LNCAP (cell line): Measurements from ENCODE around the gene CCDC3.

Source experiments
- TF ChIP-seq, protein P1 (sequence below): fragments of 450-650 bp; IDR thresholded peaks from 2 replicates; pipeline ENCODE4 v1.5.1; 2017; ENCODE audit warnings: mild to moderate bottlenecking

CCDC3 gene

DNA sequence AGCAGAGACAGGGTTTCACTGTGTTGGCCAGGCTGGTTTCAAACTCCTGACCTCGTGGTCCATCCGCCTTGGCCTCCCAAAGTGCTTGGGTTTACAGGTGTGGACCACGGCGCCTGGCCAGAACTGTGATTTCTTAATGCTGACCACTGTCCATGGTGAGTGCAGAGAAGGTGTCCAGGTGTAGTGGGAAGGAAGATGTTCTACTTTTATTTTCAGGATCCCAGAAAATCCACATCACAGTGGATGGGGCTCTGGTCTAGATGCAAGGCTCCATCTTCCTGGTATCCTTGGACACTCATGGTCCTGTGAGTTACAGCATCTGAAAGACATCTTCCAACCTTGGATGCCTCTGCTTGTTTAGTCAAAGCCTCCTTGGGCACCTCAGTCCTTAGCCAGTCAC lies 92.7 kb downstream of the CCDC3 start:
- TF ChIP-seq, protein P1, sequence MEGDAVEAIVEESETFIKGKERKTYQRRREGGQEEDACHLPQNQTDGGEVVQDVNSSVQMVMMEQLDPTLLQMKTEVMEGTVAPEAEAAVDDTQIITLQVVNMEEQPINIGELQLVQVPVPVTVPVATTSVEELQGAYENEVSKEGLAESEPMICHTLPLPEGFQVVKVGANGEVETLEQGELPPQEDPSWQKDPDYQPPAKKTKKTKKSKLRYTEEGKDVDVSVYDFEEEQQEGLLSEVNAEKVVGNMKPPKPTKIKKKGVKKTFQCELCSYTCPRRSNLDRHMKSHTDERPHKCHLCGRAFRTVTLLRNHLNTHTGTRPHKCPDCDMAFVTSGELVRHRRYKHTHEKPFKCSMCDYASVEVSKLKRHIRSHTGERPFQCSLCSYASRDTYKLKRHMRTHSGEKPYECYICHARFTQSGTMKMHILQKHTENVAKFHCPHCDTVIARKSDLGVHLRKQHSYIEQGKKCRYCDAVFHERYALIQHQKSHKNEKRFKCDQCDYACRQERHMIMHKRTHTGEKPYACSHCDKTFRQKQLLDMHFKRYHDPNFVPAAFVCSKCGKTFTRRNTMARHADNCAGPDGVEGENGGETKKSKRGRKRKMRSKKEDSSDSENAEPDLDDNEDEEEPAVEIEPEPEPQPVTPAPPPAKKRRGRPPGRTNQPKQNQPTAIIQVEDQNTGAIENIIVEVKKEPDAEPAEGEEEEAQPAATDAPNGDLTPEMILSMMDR: no peak

DNA sequence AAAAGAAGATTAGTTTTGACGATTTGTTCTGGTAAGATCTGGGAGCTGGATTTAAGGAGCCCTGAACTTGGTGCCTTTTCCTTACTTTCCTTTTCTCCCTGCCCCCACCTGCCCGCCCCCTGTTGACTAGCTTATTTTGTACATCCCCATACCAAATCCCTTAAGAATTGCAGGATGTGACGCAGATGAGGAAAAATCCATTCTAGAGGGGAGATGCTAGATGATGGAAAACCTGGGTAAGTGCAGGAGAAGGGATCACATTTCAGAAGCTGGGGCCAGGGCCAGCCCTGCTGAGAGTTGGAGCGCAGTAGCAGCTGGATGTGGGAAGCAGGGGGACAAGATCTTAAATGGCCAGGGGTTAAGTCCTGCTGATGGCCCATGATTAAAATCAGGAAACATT lies 93.9 kb downstream of the CCDC3 start:
- TF ChIP-seq, protein P1: no peak

DNA sequence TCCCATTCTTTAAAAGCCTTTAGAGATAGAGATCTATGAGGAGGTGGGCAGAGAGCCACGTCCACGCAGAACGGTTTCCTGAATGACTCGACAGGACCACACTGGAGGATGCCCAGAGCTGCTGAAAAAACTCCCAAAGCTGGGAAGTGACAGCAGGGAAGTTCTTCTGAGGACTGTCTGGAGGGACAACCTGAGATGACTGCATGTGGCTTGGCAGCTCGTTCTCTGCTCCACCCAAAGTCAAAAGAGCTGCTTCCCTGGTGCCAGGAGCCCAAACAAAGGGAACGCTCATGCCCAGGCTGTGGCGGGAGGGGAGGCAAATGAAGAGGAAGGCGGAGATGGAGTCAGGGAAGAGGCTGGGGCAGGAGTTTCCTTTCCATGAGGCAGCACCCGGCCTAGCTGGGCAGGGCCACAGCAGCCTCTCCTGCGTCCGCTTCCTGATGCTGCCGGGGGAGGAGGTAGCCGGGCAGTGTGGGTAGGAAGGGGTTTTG lies 95.4 kb downstream of the CCDC3 start:
- TF ChIP-seq, protein P1: no peak

DNA sequence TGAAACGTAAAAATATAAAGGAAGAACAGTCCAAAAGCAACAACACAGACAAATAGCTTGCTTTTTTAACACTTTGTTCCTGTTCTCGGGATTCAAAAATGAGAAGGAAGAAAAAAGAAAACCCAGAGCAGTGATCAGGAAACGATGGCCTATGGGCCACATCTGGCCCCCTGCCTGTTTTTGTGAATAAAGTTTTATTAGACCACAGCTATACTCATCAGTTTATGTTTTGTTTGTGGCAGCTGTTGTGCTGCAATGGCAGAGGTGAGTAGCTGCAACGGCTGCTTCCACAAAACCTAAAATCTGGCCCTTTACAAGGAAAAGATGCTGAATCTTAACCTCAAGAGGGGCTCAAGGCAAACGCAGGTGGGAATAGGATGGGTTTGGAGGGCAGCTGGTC lies 96.4 kb downstream of the CCDC3 start:
- TF ChIP-seq, protein P1: no peak

DNA sequence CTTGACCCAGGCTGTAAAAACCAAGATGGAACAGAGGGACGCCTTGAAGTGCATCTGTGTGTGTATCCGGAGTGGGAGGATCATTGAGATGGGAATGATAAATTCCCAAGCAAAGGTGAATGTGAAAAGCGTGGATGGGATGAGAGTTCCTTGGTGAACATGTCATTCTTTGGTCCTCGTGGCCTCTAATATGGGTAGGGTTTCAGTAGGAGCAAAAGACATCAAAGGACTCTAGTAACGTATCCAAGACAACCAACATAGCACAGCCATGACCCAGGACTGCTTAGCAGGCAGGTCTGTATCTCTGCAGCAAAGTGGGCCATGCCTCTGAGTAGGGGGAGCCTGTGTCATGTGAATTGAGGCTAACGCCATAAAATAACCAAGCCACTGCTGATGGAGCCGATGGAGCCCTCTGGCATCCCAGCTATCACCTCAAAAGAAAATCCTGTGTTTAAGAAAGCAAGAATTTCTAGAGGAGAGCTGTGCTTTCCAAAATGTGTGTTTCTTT lies 98.6 kb downstream of the CCDC3 start:
- TF ChIP-seq, protein P1: no peak

DNA sequence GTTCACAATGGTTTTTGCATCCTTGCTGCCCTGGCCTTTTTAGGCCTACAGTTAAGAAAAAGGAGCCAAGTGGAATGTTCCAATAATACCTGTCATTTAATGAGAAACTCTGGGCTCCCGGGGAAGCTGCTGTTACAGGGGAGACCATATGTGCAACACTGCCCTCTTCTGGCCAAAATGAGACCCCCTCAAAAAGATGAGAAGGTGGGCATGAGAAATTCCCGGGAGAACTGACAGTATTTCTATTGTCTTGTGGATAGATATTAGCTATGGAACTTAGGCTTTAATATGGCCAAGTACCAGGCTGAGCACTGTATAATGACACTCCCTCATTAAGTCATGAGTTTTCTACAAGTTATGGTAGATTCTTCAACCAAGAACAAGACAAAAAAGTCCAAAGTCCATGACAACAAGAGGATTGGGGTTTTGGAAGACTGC lies 99.4 kb downstream of the CCDC3 start:
- TF ChIP-seq, protein P1: peak; percentile 87

DNA sequence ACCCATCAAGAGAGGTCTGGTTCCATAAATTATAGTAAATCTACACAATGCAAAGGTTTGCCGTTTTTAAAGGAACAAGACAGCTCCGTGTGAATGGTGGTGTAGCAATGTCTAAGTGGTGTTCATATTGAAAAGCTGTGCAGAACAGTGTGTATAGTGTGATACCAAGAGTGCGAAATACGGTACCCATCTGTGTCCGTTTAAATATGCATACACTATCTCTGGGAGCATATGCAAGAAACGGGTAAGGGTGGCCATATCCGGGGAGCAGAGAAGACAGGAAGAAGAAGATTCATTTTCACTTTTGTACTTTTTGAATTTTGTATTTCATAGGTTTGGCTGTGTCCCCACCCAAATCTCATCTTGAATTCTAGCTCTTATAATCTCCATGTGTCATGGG lies 102.0 kb downstream of the CCDC3 start:
- TF ChIP-seq, protein P1: no peak

DNA sequence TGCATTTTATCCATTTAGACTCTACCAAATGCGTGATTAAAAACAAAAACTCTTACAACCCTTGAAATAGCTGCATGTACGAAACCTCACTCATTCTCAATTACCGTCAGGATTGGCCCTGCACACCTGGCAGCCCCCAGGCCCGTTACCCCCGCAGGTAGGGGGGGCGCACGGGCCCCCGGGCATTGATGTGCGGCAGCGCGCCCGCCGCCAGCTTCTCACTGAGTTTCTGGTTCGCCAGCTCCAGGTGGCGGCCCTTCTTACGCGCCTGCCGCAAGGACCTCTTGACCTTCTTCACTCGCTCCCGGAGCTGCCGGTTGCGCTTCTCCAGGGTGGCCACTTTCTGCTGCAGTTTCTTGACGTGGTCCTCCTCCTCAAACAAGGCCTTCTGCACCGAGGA lies 103.2 kb downstream of the CCDC3 start:
- TF ChIP-seq, protein P1: no peak
